ENCODE results near the gene URB2. TPM values are rescaled to one million over a fixed set of nuclear protein-coding genes. Genes with fewer than 3 reads are reported as not detected.
A peak's percentile ranks its signal among the peaks of the same experiment; 100 is the strongest.

The URB2 gene
- total and polyA plus RNA-seq, 2 donors (not counting 1 experiment from before 2014, with no cell fraction given): 5.4 to 9.6 TPM

GRCh38 chr1:229694053-229694693 lies 68.1 kb downstream of the URB2 start:
- H3K79me2 ChIP-seq (ENCODE audit: control insufficient read depth, insufficient read depth, low read length): no peaks in the 10 kb centered on the region
- peaks cover 41 to 52% of the 10 kb centered on the region in 2 donors for H3K4me1 ChIP-seq (ENCODE audit: control insufficient read depth in 2 of 2, insufficient read depth in 2 of 2, low read length in 2 of 2)
- CTCF ChIA-PET: no interaction called here
- 57% methylated on average over 9 of the region's 11 CpGs for WGBS (ENCODE audit: insufficient coverage)
- Mint-ChIP-seq H3K4me3 (no peak overlapping the region), H3K27me3 (peaks cover 23% of the 10 kb centered on the region), H3K9me3 (ENCODE audit: insufficient read depth) (no peaks in the 10 kb centered on the region), H3K4me1 (peaks cover 44% of the 10 kb centered on the region), H3K27ac (no peak overlapping the region)
- no peaks in the 10 kb centered on the region for H3K36me3 ChIP-seq (replicated peaks in 1 of 2; ENCODE audit: control extremely low read depth in 1 of 2, control insufficient read depth in 1 of 2, extremely low read depth in 1 of 2, insufficient read depth in 2 of 2, low read length in 1 of 2)
- peaks cover 0 to 28% (median 3%) of the 10 kb centered on the region in 4 experiments for H3K27me3 ChIP-seq (replicated peaks in 1 of 4; ENCODE audit: control extremely low read depth in 1 of 4, control insufficient read depth in 3 of 4, insufficient read depth in 4 of 4, low read length in 3 of 4)
- no peak for DNase-seq
- H3K4me3 ChIP-seq (ENCODE audit: control extremely low read depth in 1 of 5, extremely low read depth in 1 of 5, insufficient read depth in 1 of 5, low read depth in 2 of 5, low read length in 4 of 5): no peak overlapping the region
- peaks cover 0 to 8% (median 0%) of the 10 kb centered on the region in 3 donors for H3K9me3 ChIP-seq (ENCODE audit: control extremely low read depth in 1 of 3, control insufficient read depth in 2 of 3, insufficient read depth in 1 of 3, low read length in 2 of 3)
- TF ChIP-seq EZH2 (IDR thresholded peaks at IDR 0.05; ENCODE audit: borderline replicate concordance, insufficient read depth, low read depth, low read length, poor library complexity, severe bottlenecking): no peak
- TF ChIP-seq, protein P1, sequence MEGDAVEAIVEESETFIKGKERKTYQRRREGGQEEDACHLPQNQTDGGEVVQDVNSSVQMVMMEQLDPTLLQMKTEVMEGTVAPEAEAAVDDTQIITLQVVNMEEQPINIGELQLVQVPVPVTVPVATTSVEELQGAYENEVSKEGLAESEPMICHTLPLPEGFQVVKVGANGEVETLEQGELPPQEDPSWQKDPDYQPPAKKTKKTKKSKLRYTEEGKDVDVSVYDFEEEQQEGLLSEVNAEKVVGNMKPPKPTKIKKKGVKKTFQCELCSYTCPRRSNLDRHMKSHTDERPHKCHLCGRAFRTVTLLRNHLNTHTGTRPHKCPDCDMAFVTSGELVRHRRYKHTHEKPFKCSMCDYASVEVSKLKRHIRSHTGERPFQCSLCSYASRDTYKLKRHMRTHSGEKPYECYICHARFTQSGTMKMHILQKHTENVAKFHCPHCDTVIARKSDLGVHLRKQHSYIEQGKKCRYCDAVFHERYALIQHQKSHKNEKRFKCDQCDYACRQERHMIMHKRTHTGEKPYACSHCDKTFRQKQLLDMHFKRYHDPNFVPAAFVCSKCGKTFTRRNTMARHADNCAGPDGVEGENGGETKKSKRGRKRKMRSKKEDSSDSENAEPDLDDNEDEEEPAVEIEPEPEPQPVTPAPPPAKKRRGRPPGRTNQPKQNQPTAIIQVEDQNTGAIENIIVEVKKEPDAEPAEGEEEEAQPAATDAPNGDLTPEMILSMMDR (IDR thresholded peaks at IDR 0.05): no peak
- intact Hi-C loops (cut with micrococcal nuclease): no loop called here
- no peak overlapping the region for H3K27ac ChIP-seq (ENCODE audit: low read length in 2 of 2)
- no peak for ATAC-seq (ENCODE audit: low read depth)
- POLR2A ChIA-PET: interaction anchor here (0.6 kb wide), 1 partner anchor 9 kb away, joined by 8 read pairs; no protein-coding TSS in a partner anchor
- H4K20me1 ChIP-seq (ENCODE audit: control insufficient read depth, insufficient read depth, low read length, poor library complexity, severe bottlenecking): no peaks in the 10 kb centered on the region
- no peak overlapping the region for H3K9ac ChIP-seq (ENCODE audit: low read length)
- H3K4me2 ChIP-seq (replicated peaks; ENCODE audit: low read depth, low read length, poor library complexity, severe bottlenecking): peak overlapping the region; percentile 13
- H2AFZ ChIP-seq (ENCODE audit: insufficient read depth, low read depth, low read length, poor library complexity, severe bottlenecking): no peak overlapping the region

DNA sequence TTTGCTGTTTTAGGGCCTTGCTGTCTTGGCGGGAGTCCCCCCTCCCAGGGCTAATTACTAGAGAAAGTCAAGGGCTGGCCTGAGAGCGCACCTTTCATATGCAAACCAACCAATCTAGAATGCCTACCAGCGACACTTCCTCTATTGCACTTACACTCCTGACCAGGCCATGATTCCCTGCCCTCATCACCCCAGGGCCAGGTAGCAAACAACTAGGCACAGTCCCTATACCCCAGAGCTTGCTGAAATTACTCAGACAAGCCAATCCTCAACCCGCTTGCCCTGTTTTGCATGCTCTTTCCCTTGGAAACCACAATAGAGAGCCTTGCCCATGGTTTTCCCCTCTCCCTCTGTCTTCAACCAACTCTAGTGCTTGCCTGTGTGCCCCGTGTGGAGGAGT lies 70.3 kb downstream of the URB2 start:
- Histone ChIP-seq H3K79me2 (ENCODE audit: control insufficient read depth, insufficient read depth, low read length) (no peaks in the 10 kb centered on the region), H2AFZ (ENCODE audit: insufficient read depth, low read depth, low read length, poor library complexity, severe bottlenecking) (no peak overlapping the region), H3K27ac (ENCODE audit: low read length in 2 of 2) (no peak overlapping the region), H3K36me3 (replicated peaks in 1 of 2; ENCODE audit: control extremely low read depth in 1 of 2, control insufficient read depth in 1 of 2, extremely low read depth in 1 of 2, insufficient read depth in 2 of 2, low read length in 1 of 2) (no peaks in the 10 kb centered on the region), H3K27me3 (replicated peaks in 1 of 4; ENCODE audit: control extremely low read depth in 1 of 4, control insufficient read depth in 3 of 4, insufficient read depth in 4 of 4, low read length in 3 of 4) (peaks cover 0 to 22% (median 1%) of the 10 kb centered on the region in 4 experiments), H3K9ac (ENCODE audit: low read length) (no peak overlapping the region), H3K4me3 (ENCODE audit: control extremely low read depth in 1 of 5, extremely low read depth in 1 of 5, insufficient read depth in 1 of 5, low read depth in 2 of 5, low read length in 4 of 5) (no peak overlapping the region), H3K4me1 (ENCODE audit: control insufficient read depth in 2 of 2, insufficient read depth in 2 of 2, low read length in 2 of 2) (peaks cover 39 to 49% of the 10 kb centered on the region in 2 donors), H4K20me1 (ENCODE audit: control insufficient read depth, insufficient read depth, low read length, poor library complexity, severe bottlenecking) (no peaks in the 10 kb centered on the region), H3K9me3 (ENCODE audit: control extremely low read depth in 1 of 3, control insufficient read depth in 2 of 3, insufficient read depth in 1 of 3, low read length in 2 of 3) (peaks cover 0 to 8% (median 0%) of the 10 kb centered on the region in 3 donors), H3K4me2 (replicated peaks; ENCODE audit: low read depth, low read length, poor library complexity, severe bottlenecking) (no peak overlapping the region)
- no peak for ATAC-seq (ENCODE audit: low read depth)
- intact Hi-C loops (cut with micrococcal nuclease): no loop called here
- ChIA-PET POLR2A (no interaction called here), CTCF (no interaction called here)
- WGBS (ENCODE audit: insufficient coverage): 59% methylated on average over 5 of the region's 5 CpGs
- H3K27me3 Mint-ChIP-seq: peaks cover 19% of the 10 kb centered on the region
- H3K27ac Mint-ChIP-seq: no peak overlapping the region
- no peak overlapping the region for H3K4me3 Mint-ChIP-seq
- no peak for DNase-seq
- H3K9me3 Mint-ChIP-seq (ENCODE audit: insufficient read depth): no peaks in the 10 kb centered on the region
- TF ChIP-seq EZH2 (IDR thresholded peaks at IDR 0.05; ENCODE audit: borderline replicate concordance, insufficient read depth, low read depth, low read length, poor library complexity, severe bottlenecking): no peak
- peaks cover 39% of the 10 kb centered on the region for H3K4me1 Mint-ChIP-seq
